ENCODE results near the gene RNF5.
"Not testable (repeated sequence)": the region's sequence is repeated elsewhere in the genome, so short reads cannot be mapped to it uniquely, and the experiment has no call there.

RNF5 gene

GRCh38 chr6:32190054-32190851 is 12.0 kb downstream of the RNF5 start, which contains the start of gene PBX2:
PBX2 (minus strand) TSS chr6:32190202; CDS start chr6:32189915, 287 bp downstream.
- DNase-seq, result peak; percentile 93

GRCh38 chr6:32190911-32191677 is 12.9 kb downstream of the RNF5 start:
- no peak for DNase-seq

GRCh38 chr6:32191696-32192607 is 13.7 kb downstream of the RNF5 start:
- DNase-seq, result no peak

GRCh38 chr6:32192608-32193039 is 14.4 kb downstream of the RNF5 start, which contains the start of gene GPSM3:
GPSM3 (minus strand) TSS chr6:32192643; CDS start chr6:32192513, 130 bp downstream.
- peak; percentile 72 for DNase-seq

DNA sequence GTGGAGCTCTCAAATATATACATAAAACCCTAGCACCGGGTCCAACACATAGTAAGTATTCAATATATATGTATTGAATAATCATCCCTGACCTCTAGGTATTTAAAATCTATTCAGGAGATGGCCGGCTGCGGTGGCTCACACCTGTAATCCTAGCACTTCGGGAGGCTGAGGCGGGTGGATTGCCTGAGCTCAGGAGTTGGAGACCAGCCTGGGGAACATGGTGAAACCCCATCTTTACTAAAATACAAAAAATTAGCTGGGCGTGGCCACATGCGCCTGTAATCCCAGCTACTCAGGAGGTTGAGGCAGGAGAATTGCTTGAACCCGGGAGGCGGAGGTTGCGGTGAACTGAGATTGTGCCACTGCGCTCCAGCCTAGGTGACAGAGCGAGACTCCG is 14.9 kb downstream of the RNF5 start:
- not testable (repeated sequence) for DNase-seq

DNA sequence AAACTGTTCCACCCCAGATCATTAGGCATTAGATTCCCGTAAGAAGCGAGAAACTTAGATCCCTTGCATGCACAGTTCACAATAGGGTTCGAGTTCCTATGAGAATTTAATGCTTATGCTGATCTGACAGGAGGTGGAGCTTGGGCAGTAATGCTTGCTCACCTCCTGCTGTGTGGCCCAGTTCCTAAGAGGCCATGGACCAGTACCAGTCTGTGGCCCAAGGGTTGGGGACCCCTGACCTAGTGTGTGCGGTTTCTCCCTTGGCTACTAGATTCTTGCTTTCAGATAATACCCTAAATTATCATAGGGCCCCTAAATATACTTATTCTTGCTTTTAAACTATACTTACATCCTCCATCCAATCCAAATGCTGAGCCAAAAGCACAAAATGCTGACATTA is 16.2 kb downstream of the RNF5 start:
- DNase-seq, result no peak

GRCh38 chr6:32194825-32195651 is 16.8 kb downstream of the RNF5 start:
- peak; percentile 48 for DNase-seq

- DNase-seq, result peak; percentile 100
Measured at GRCh38 chr6:32195652-32195901, 17.4 kb downstream of the RNF5 start.

DNA sequence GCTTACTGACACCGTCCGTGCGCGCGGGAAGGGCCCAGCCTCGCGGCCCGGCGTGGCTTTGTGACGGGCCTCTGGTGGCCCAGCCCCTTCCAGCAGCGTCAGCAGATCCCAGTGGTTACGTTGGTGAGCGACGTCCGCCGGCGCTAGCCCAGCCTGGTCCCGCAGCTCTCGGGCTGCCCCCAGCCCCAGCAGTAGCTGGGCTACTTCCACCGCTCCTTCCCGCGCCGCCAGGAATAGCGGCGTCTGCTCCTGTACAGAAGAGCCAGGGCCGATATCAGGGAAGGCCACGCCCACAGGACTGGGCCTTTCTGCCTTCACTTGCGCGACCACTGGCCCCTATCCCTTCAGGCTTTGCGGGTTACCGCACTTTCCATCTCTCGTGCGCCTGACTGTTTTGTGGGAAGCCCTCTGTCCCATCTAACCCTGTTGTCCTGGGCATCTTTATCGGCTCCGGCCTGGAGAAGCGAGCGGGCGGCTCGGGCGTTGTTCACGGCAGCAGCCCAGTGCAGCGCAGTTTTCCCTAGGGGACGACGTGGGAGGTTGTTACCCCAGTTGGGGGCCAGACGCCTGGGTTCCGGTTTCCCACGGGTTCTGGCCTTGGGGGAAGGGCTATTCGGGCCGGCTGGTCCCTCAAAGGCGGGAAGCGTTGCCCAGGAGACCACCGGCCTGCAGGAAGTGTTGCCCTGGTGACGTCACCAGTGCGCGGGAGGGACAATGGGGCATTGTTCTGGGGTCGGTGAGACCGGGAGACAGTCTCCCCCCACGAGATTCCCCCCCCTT is 17.9 kb downstream of the RNF5 start:
- DNase-seq, result peak; percentile 72

- DNase-seq, result no peak
Measured at GRCh38 chr6:32196682-32197616, 18.7 kb downstream of the RNF5 start.

GRCh38 chr6:32198345-32198696 is 20.1 kb downstream of the RNF5 start:
- no peak for DNase-seq

GRCh38 chr6:32198866-32199265 is 20.7 kb downstream of the RNF5 start:
- DNase-seq, result no peak

DNA sequence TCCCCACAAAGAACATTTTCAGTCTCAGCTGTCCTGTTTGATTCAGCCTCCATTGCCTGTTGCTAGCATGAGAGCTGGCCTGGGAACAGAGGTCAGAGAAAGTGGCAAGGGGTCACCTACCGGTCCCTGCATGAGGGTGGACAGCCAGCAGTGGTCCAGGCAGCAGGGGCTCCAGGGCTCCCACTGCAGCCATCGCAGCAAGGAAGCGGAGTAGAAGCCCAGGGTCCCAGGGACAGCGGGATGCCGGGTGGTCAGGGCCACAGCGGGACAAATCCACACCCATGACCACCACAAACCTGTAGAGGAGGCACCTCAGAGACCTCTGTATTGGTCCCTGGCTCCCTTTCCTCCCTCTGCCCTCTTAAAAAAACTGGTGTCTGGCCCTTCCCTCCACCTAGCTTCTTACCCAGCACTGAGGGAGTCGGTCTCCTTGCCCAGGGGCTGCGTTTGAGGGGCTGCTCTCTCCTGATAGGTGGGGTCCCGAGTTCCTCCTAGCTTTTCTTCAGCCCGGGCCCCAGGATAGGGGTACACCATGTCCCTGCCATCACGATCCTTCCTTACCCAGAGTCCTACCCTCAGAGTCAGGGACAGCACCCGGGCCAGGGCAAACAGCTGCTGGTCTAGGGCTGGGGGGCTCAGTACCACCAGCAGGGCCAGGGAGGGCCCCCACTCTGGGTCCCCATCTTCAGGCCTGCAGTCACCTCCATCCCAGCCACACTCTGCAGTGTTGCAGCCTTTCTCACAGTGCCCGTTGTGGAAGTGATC is 22.7 kb downstream of the RNF5 start:
- DNase-seq, result no peak

DNA sequence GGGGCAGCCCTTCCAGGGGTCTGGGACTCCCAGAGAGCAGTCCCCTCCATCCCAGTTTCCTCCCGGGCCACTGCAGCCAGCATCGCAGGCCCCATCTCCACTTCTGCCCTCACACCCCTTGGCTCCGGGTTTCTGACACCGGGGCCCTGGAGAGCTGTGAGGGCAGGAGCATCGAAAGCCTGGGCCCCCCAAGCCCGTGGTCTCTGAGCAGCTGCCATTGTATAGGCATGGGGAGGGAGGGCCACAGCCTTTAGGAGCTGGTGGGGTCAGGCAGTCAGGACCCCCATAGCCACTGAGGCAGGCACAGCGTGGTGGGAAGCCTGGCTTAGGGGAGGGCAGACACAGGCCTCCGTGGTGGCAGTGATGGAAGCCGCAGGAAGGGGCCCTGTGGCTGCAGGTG is 24.0 kb downstream of the RNF5 start:
- DNase-seq, result no peak

DNA sequence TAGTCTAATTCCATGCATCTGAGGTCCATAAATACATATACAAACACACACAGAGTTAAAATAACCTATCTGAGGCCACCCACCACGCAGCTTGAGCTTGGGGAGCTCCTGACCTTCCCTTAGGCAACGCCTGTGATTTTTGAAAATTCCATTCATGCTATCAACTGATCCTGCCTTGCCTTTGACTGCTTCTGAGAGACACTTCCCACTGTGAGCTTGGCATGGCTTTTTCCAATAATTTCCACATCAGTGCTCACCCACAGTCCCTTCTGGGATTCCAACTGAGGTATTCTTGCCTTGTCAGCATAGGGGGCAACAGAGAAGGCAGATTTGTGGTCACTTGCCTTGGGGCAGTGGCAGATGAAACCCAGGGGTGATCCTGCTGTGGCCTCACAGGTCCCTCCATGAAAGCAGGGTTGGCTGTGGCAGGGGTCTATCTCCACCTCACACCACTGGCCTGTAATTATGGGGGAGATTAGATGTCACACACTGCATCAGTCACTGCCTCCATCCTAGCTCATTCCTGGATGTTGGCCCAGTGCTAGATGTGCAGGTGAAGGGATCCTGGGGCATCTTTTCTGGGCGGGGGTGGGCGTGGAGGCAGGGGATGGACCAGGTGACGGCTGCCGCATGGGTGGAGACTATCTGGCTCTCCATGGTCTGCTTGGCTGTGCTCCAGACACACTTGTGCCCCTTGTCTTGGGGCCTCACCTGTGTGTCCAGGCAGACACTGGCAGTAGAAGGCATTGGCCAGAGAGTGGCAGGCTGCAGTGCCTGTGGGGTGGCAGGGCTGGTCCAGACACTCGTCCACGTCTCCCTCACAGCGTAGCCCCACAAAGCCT is 25.4 kb downstream of the RNF5 start:
- DNase-seq, result no peak

DNA sequence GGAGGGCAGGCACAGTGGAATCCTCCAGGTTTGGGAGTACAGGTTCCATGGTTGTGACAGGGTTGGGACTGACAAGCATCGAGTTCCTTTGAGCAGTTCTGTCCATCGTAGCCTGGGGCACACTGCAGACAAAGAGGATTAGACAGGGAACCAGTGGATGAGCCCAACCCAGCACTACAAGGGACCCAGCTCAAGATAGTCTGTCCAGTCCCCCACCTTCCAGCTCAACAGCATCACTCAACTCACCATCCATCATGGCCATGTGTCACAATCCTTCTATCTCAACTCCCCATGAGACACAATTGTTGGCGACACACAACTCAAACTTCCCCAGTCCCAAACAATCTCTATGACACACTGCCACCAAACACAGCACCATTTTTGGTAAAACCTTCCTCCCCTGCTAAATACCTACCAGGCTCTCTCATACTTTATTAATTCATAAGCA is 26.1 kb downstream of the RNF5 start:
- DNase-seq, result no peak

DNA sequence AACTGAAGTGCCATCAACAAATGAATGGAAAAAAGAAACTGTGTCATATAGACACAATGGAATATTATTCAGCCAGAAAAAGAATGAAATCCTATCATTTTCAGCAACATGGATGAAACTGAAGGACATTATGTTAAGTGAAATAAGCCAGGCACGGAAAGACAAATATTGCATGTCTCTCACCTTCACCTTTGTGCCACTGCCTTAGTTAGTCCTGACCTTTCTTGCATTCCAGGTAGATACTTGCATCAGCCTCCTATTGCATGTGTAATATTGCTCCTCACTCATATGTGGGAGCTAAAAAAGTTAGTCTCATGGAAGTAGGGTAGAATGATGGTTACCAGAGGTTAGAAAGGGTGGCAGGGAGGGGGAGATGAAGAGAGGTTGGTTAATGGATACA is 30.8 kb downstream of the RNF5 start:
- no peak for DNase-seq

- no peak for DNase-seq
Measured at GRCh38 chr6:32210191-32210601, 32.0 kb downstream of the RNF5 start.

Data from activated CD4-positive, alpha-beta T cell treated with anti-CD3 and anti-CD28 coated beads, Interleukin-2, amount 50 U/mL, for 16 hours (primary cell).